ENCODE data around the gene PKD1.

PKD1 gene

DNA sequence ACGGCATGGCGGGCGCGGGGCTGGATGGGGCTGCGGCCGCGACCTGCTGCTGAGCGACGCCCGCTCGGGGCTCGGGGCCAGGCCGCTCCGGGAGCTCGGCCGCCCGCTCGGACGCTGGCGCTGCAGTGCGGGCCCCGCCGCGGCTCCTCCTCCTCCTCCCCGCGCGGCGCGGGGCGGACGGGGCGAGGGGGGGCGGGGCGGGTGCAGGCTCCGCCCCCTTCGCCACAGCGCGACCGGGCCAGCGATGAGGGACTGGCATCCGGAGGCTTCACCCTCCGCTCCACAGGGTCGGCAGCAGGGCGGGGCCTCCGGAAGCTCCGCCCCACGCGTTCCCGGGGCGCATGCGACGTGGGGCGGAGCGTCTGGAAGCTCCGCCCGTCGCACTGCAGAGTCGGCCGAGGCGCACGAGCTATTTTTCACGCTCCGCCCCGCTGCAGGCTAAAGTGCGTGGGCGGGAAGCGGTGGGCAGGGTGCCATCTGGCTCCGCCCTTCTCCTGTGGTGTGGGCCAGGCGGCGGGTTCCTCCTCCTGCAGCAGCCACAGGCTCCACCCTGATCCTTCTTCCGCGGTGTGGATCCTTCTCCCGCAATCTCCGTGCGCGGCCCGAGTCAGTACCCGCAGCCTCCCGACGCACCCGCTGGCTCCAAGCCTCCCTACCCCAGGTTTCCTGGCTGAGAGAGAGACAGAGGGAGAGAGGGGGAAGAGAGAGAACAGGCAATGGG, at the start of gene PKD1:
Gene PKD1, minus strand, starts transcription at position 129 of the 721 bp plus-strand sequence. CDS start 209 bp downstream, outside the sequence.
- DNase-seq, result peak; percentile 95

DNA sequence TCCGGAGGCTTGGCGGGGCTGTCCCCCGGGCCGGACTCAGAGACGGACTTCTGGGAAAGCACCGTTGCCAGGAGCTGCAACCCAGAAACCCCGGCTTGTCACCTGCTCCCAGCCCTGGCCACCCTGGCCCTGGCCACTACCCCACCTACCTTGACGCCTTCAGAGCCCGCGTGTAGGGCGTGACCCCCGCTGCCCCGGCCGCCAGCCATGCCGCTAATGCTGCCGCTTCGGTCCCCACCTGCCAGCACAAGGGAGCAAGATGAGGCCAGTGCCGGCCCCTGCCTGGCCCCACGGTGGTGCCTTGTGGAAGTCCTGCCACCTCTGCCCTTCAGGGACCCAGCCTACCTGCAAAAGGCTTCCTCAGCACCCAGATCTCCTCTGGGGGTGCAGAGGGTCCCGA, 49.3 kb upstream of the PKD1 start:
- DNase-seq, result no peak

DNA sequence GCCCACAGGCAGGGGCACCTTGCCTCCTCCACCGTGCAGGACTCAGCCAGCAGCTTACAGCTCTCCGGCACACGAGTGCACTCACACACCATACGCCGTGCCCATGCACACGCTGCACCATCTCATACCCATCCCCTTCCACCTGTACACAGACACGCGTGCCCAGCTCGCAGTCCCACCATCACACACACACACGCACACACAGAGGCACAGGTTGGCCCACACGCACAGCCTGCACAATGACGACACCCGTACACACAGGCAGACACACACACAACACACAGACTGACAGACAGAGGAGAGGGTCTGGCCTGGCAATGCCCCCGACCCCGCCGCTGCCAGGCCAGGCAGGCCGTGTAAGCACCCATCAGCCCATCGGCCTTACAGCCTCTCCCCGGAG, 48.6 kb upstream of the PKD1 start:
- no peak for DNase-seq

DNA sequence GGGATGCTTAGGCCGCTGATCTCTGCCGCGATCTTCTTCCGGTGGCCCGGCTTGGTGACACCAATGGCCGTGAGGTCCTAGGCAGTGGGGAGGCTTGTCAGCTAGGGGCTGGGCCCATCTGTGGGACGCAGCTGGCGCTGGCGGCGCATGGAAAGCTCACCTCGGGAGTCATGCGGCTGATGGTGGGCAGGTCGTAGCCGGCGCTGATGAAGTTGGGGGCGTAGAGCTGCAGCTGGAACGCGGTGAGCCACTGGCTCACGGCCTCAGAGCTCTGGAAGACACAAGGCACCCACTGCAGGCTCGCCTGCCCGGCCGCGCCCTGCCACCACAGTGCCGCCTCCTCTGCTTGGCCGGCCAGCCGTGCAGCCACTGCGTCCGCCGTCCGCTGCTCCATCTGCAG, 48.0 kb upstream of the PKD1 start:
- no peak for DNase-seq

DNA sequence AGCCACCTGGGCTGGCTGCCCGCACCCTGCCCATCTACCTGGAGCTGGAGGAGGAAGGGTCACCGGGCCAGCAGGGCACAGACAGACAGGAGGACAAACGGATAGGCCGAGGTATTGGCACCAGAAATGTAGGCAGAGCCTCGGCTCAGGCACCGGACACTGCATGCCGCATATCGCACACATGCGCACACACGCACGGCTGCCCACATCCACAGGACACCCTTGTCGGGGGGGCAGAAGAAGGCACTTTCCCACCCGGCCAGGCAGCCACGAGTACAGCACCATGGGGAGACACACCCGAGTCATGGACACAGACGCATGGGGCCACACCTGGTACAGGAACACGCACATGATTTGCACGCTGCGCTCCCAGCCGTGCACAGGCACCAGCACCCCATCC, 46.3 kb upstream of the PKD1 start:
- DNase-seq, result no peak

DNA sequence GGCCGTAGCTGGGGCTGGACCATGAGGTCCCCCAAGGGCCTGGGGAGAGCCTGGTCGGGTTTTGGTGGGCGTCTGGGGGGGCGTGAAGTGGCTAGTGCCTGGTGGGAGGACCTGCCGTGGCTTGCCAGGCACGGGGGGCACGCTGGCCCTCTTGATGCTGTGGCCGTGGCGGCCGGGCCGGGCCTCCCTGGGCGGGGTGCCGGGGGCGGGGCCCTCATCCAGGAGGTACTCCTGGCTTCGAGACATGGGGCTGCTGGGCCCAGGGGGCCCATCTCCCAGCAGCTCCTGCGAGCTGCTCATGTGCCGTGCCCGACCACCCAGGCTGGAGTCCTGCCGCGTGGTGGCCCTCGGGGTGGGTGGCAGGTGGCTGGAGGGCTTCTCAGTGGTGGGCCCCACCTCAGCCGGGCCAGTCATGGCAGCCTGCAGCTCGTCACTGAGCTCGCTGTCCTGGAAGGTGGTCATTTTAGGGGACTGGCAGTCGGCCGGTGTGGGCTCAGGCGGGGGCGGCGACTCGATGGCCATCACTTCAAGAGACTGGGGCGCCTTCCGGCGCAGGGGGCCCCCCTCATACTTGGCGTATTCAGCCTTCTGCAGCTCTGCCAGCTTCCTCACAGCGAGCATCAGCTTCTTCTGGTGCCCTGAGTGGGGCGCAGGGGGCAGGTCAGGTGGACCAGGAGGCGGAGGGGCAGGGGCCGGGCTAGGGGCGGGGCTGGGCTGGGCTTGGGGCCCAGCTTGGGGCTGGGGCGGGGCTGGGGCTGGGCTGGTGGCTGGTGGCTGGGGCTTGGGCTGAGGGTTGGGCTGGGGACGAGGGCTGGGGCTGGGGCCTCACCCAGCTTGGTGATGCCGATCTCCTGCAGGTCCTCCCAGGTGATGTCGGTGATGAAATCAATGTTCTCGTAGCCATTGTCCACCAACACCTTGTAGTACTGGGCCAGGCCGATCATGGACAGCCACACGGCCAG, 45.5 kb upstream of the PKD1 start:
- DNase-seq, result no peak

DNA sequence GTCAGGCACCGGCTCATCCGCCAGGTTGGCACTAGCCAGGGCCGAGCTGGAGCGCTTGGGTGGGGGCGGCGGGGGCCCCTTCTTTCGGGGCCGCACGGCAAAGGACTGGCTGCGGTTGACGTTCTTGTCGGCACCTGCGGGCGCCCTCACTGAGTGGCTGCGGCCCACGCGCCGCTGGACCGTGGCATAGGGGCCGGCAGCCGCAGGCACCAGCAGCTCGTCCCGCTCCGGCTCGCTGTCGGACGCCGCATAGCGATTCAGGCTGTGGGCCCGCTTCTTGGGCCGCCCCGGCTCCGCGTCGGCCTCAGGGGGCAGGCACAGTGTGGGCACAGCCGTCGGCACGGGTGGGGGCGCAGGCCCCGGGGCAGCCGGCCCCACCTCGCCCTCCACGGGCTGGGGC, 44.8 kb upstream of the PKD1 start:
- DNase-seq, result no peak

DNA sequence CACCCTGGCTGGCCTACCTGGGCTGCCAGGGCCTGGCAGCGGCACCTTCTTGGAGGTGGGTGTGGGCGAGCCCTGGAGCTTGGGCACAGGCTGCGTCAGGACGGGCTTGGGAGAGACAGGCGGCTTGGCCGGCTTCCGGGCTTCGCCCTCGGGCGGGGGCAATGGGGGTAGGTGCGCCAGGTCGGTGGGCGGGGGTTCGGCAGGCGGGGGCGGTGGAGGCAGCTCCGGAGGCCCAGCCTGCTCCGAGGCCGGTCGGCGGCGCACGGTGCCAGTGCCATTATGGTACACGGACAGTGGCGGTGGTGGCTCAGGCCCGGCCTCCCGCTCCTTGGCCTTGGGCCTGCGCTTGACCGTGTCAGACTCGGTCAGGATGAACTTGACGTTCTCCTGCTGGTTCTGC, 43.9 kb upstream of the PKD1 start:
- no peak for DNase-seq

DNA sequence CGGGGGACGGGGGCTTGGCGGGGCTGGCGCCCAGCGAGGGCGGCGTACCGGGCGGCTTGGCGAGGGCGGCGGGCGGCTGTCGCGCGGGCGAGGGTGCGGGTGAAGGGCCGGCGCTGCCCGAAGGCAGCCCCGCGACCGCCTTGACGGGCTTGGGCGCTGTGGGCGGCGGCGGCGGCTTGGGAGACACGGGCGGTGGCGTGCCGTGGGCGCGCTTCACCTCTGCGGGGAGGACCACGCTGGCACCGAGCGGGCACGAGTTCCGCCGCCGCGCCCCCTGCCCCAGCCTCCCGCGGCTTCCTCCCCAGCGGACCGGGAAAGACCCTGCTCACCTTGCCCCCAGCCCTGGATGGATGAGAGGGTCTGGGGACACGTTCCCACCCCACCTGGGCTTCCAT, 43.4 kb upstream of the PKD1 start:
- DNase-seq, result no peak

DNA sequence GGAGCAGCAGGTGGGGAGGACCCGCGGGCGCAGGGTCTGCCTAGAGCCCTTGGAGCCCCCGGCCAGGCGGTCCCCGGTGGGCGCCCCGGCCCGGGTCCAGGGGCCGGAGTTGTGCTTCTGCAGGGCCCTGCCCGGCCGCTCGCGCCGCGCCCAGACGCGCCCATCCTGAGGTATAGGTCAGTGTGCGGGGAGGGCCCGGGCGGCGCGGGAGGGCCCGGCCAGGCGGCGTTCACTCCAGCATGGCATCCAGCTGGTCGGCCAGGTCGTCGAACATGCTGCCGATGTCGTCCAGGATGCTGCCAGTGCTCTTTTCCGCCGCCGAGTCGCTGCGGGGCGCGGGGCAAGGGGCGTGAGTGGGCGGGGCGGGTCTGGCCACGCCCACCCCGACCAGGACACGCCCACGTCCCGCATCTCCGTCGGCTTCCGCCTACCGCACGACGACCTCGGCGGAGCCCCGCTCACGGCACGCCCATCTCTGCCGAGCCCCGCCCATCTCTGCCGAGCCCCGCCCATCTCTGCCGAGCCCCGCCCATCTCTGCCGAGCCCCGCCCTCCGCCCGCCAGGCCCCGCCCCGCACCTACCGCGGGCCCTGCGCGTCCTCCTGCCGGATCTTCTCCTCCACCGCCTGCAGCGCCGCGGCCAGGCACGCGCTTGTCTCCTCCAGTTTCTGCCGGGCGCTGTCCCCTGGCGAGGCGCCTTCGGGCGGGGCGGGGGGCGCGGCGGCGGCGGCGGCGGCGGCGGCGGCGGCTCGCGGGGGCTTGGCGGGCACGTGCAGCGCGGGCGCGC, 42.8 kb upstream of the PKD1 start:
- DNase-seq, result no peak

DNA sequence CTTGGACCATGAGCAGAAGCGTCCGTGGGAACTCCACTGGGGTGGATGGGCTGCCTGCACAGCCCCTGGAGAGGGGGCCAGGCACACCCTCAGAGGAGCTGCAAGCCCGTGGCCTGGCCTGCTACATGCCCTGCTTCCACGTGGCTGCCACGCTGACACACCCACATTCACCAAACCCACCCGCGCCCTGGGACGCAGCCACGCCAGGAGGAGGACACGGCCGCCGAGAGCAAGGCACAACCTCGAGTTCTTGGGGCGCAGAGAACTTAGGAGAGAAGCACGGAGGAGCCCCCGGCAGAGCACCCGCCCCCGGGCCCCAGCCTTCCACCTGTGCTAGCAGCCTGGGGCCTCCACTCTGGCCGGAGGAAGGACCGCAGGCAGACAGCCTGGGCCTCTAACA, 41.9 kb upstream of the PKD1 start:
- DNase-seq, result no peak

DNA sequence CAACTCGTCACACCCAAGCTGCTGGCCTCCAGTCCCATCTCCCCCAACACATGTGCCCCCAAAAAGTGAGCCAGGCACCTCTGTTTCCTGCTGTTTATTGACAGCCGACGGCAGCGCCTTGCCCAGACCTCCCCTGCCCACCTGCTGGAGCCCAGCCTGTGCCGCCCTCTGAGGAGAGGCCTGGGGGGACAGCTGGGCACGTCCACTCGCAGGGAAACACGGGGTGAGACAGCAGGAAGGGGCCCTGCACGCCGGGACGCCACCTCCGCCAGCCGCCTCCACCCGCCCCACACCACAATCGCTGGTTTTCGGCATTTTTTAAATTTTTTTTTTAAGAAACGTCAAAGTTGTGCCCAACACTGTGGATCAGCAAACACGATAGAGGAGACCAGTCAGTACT, 41.4 kb upstream of the PKD1 start:
- no peak for DNase-seq

DNA sequence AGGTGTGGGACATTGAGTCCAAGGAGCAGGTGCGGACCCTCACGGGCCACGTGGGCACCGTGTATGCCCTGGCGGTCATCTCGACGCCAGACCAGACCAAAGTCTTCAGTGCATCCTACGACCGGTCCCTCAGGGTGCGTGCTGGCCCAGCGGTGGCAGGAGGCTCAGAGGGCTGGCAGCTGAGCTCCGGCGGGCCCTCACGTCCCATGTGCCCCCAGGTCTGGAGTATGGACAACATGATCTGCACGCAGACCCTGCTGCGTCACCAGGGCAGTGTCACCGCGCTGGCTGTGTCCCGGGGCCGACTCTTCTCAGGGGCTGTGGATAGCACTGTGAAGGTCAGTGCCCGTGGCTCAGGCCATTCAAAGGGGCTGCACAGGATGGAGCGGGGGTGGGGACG, 40.3 kb upstream of the PKD1 start:
- DNase-seq, result no peak

DNA sequence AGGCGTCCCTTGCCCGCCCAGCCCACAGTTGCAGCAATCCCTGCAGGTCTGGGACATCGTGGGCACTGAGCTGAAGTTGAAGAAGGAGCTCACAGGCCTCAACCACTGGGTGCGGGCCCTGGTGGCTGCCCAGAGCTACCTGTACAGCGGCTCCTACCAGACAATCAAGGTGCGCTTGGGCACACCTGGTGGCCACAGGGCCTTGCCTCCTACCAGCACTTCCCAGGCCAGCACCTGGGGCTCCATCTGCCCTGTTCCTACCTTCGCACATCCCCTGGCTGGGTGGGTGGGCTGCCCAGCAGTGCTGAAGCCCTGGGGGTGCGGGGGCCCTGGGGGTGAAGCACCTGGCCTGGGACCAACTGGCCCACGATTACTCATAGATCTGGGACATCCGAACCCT, 39.8 kb upstream of the PKD1 start:
- no peak for DNase-seq

DNA sequence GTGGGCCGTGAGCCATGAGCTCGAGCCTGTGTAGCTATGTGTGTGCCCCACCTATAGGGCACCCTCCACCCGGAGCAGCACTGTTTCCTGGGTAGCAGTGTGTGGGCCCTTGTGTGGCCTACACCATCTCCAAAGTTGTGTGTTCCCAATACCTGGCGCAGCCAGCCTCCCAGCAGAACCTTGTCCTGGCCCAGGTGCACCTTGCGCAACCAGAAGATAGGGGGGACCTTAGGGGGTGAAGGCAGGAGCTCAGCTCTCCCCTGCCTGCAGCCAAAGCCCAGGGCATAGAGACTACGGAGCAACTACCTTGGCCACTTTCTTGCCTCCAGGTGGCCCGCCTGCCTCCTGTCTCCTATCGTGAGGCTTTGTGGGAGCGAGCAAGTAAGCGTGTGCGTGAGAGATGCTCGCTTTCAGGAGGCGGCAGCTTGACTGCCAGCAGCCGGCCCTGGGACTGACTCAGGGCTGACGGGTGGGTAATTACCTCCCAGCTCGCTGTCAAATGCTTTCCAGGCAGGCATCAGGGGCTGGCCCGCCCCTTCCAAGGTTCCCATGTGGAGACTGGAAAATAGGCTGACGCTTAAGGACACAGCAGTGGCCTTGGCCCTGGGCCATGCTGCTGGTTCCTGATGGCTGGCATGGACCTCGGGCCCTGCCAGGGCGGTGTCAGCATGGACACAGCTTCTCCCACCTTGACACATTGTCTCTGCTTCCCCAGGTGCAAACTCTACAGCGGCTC, 38.9 kb upstream of the PKD1 start:
- no peak for DNase-seq

DNA sequence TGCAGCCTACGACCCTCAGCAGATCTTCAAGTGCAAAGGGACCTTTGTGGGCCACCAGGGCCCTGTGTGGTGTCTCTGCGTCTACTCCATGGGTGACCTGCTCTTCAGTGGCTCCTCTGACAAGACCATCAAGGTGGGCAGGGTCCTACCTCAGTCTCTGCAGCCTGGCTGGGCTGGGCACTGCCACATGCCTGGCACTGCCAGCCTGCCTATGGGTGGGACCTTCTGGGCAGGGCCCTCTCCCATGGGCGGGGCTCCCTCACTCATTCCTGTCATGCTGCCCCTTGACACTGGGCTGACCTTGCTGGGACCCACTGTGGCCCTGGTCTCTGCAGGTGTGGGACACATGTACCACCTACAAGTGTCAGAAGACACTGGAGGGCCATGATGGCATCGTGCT, 38.2 kb upstream of the PKD1 start:
- DNase-seq, result no peak

DNA sequence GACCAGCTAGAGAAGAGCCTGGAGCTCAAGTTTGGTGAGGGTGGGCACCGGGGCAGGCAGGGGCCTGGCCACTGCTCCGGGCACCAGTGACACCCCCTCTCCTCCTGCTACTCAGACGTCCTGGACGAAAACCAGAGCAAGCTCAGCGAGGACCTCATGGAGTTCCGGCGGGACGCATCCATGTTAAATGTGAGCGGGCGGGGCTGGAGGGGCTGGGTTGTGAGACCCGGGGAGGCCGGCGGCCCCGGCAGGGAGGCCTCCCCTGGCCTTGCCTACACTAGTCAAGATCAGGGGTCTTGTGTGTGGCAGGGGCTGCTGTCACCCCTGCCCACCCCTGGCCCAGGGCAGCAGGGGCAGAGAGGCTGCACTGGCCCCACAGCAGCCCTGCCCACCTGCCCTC, 37.7 kb upstream of the PKD1 start:
- no peak for DNase-seq

DNA sequence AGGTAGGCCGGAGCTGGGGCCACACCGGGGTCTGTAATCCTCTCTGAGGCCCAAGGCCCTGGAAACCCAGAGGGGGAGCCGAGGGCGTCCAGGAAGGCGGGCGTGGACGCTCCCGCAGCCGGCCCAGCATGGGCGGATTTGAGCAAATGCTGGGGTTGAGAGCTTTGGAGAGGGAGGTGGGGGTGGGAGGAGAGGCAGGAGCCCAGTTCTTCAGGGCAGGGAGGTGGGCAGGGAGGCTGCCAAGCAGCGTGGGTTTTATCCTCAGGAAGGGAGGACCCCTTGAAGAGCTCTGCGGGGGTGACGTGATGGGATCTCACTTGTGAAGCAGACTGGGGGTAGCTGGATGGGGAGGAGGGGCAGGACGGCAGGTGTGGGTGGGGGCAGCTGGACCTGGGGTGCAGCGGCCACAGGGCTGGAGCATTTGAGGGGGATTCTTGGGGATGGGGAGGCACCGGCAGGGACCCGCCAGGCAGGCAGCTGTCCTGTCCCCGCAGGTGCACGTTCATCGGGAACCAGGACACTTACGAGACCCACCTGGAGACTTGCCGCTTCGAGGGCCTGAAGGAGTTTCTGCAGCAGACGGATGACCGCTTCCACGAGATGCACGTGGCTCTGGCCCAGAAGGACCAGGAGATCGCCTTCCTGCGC, 37.1 kb upstream of the PKD1 start:
- no peak for DNase-seq

DNA sequence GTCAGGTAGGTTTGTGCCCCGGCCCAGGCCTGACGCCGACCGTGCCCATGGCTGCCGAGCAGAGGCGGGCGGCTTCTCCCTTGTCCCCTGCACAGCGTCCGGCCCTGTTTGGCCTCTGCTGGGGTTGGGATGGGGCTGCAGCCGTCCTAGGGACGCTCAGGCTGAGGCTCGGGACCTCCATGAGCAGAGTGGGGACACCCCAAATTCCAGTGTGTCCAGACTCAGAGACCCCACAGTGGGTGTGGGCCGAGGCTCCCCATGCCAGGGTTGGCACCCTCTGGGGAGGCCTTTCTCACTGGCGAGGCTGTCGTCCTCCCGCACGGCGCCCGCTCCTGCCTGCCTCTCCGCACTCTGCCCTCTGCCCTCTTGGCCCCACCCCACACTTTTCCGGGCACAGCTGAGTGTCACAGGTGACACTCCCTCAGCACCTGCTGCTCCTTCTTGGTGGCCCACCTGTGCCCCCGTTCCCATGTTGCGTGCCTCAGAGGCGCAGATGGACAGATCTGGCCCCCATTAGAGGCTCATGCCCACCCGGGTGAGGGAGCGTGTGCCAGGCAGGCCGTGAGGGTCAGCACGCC, 36.0 kb upstream of the PKD1 start:
- DNase-seq, result no peak

DNA sequence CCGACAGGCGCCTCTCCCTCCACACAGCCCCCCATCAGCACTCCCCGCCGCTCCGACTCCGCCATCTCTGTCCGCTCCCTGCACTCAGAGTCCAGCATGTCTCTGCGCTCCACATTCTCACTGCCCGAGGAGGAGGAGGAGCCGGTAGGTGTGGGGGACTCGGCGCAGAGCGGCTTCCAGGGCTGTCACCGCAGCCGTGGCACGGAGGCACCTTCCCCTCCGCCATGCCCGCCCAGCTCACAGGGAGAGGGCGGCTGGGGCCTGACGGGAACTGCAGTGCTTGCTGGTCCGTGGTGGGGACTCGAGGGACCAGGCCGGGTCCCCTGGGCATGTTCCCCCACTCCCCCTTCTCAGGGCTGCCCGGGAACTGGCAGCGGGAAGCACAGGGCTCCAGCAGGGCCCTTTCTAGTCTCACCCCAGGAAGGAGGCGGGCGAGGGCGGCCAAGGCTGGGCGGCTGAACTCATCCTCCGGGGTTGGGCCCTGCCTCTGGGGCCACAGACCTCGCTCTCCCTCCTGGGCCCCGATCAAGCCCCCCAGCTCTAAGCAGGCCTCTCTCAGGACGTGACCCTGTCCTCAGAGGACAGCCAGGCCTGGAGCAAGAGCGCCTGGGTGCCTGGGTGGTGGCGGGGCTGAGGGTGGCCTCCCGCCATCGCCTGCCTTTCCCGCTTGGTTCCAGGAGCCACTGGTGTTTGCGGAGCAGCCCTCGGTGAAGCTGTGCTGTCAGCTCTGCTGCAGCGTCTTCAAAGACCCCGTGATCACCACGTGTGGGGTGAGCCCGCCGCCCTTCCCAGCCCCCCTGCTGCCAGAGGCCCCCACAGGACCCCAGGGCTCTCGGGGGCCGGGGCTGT, 35.1 kb upstream of the PKD1 start:
- DNase-seq, result no peak

DNA sequence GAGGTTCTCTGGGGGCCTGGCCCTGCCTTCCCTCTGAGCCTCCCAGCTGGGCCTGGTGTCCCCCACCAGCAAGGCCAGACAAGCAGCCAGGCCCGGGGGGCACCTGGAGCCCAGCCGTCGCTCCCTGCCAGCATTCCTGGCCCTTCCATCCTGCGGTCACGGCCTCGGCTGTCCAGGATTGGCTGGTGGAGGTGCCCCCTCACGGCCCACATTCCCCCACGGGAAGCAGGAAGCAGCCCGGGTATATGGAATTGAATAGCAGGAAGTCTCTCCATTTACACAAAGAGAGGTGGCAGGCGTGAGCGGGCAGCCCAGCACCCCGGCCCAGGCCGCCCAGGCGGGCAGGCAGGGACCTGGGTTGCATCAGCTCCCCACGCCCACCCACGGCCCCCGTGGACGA, 34.4 kb upstream of the PKD1 start:
- DNase-seq, result no peak

Measured in RPMI8226 (cell line).